Nucleus accumbens (tissue), 56 donors: ENCODE results near the gene CXXC5.
"Not testable (repeated sequence)": the region's sequence is repeated elsewhere in the genome, so short reads cannot be mapped to it uniquely, and the experiment has no call there.

Experiments used
- DNase-seq, 56 donors: peaks; one replicate each; lab custom pipeline; 2025; lab: John Stamatoyannopoulos, UW

The CXXC5 gene

GRCh38 chr5:139648205-139649081 is at the start of gene CXXC5:
TSS of gene CXXC5 (plus strand) at chr5:139648349. CDS start at chr5:139680524, 32,175 bp downstream.
- DNase-seq: peak in 51 of 56 donors; percentile 52 to 90 (median 79)

- not testable (repeated sequence) for DNase-seq
Observed at GRCh38 chr5:139598601-139598965, 49.6 kb upstream of the CXXC5 start.

GRCh38 chr5:139600336-139600949 is 47.7 kb upstream of the CXXC5 start:
- no peak for DNase-seq

DNA sequence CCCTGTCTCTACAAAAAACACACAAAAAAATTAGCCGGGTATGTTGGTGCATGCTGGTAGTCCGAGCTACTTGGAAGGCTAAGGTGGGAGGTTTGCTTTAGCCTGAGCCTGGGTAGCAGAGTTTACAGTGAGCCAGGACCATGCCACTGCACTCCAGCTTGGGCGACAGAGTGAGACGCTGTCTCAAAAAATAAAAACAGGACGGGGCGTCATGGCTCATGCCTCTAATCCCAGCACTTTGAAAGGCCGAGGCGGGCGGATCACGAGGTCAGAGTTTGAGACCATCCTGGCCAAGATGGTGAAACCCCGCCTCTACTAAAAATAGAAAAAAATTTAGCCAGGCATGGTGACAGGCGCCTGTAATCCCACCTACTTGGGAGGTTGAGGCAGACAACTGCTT is 46.7 kb upstream of the CXXC5 start:
- no peak for DNase-seq

- DNase-seq: not testable (repeated sequence)
Observed at GRCh38 chr5:139601948-139602347, 46.2 kb upstream of the CXXC5 start.

- no peak for DNase-seq
Observed at GRCh38 chr5:139605887-139606286, 42.3 kb upstream of the CXXC5 start.

DNA sequence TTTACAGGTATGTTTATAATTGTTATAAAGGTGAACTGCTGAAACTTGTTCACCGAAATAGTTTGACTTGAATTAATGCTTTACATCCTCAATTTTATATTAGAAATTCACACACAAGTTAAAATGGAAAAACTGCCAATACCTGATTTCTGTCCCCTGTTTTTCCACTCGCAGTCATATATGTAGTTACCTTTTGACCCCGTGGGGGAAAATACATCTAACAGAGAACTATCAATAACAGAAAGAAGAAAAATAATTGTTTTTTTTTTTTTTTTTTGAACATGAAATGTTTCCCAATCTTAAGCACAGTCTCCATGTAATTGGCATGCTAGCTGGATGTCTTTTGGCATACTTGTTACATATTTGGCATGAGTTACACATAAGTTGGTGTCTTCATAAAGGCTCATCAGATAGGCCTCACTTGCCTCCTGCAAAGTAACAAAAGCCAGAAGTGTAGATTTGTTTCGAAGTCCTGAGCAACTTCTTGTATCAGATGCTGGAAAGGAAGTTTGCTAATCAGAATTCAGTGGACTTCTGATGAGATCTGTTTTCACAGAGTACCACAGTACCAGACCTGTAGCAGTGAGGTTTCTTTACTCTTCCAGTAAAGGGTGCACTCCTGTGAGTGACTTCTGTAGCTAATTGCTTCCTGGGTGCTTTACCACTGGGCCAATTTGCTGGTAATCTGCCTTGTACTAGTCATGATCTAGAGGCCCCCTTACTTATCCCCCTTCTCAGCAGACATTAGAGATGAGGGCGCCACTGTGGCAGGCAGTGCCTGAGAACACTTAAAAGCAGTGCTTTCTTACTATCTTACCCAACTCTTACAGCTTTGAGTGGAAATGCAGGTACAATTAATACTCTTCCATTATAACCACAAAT is 36.2 kb upstream of the CXXC5 start:
- no peak for DNase-seq

- DNase-seq: no peak
Observed at GRCh38 chr5:139619861-139620260, 28.3 kb upstream of the CXXC5 start.

DNA sequence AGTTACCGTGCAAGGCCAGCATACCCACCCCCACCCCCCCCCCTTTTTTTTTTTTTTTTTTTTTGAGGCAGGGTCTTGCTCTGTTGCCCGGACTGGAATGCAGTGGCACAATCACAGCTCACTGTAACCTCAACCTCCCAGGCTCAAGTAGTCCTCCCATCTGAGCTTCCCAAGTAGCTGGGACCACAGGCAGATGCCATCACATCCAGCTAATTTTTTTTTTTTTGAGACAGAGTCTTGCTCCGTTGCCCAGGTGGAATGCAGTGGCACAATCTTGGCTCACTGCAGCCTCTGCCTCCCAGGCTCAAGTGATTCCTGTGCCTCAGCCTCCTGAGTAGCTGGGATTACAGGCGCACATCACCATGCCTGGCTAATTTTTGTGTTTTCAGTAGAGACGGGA is 22.8 kb upstream of the CXXC5 start:
- not testable (repeated sequence) for DNase-seq

DNA sequence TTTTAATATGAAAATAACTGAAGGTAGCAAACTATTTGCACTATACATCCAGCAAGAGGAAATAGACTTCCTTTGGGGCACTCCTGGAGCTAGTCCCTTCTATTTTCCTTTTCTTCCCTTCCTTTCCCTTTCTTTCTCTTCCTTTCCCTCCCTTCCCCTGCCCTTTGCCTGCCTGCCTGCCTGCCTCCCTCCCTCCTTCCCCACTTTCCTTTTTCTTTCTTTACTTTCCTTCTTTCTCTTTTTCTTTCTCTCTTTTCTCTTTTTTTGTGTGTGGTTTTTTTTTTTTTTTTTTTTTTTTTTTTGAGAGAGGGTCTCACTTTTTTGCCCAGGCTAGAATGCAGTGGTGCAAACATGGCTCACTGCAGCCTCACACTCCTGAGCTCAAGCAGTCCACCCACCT is 17.3 kb upstream of the CXXC5 start:
- DNase-seq: no peak

- no peak for DNase-seq
Observed at GRCh38 chr5:139631520-139632165, 16.5 kb upstream of the CXXC5 start.

DNA sequence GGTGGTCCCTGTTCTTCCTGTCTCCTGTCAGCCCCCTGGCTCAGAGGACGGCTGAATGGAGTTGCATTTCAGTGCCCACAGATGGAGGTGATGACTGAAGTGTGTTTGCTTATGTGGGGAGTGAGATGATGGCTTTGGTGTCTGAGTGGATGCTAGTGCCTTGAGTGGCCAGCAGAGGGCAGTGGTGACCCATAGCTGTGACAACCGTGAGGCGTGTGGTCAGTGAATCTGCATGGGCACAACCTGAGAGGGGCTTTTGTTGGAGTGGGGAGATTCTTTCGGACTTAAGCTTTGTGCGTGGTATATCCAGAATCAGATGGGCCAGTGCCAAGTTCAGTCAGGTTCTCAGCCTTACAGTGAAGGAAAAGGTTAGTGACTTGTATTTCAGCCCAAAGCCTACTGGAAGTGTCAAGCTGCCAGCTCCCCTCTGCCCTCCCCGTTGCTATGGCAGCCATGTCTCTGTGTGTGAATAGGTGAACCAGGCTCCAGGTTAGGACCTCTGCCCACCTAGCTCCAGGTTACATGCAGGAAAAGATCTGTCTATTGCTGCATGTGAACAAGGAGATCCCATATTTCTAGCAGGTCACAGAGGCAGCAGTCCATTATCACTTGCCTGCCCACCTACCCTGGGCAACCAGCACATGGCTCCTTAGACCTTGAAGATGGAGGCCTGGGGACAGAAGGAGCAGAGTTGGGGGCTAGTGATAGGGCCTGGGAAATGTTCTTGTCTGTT is 14.7 kb upstream of the CXXC5 start:
- DNase-seq: peak in 42 of 56 donors; percentile 26 to 80 (median 53)

- no peak for DNase-seq
Observed at GRCh38 chr5:139634028-139634325, 14.2 kb upstream of the CXXC5 start.

DNA sequence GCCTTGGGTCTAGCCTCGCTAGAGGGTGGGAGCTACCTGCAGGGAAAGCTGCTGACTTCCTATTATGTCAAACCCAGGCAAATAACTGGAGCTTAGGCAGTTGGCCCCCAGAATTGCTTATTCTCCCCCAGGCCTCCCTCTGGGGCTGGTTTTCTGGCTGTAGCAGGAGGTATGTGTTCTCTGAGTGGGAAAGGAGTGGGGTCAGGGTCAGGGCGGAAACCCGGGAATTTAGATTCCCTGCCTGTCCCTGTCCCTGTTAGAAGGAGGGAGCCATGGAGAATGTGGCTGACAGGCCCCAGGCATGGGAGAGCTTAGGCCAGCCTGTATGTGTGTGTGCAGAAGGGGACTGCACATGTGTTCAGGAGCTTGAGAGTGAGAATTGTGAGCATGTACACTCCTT is 13.6 kb upstream of the CXXC5 start:
- no peak for DNase-seq

DNA sequence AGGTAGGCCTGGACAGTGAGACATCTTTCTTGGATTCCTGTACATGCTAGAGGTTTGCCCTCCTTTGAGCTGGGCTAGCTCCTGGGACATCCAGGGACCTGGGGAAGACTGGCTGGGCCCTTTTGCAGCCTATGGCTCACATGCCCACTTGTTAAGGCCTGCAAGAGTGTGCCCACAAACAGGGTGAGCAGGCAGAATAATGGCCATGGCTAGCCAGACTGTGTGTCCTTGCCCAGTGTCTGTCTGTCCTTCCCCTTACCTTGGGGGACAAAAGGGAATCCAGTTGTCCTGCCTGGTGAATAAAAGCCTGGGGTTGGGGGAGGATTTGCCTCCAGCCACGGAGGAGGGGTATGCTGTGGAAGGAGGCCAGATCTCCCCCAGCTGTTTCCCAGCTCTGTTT is 13.0 kb upstream of the CXXC5 start:
- no peak for DNase-seq

DNA sequence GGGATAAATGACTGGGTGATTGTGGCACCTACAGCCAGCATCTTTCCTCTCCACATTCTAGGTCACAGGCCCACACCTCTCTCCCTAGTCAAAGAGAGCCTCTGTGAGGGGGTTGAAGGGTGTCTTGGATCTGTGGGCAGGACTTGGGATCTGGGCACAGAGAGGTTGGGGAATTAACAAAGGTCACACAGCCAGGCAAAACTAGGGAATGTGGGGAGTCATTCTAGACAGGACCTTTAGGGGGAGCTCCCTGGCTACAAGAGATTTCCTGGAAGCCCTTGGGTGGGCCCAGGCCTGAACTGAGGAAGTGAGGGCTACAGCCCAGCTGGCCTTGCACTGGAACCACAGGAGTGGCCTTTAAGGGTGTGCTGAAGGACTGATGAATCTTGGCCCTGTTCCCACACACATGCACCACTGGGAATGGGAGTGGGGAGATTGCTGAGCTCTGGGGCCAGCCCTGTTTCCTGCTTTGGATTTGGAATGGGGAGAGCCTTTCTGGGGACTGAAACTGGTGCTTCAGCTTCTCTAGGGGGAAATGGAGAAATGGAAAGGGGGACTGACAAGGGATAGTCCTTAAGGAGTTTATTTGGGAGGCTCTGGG is 12.4 kb upstream of the CXXC5 start:
- DNase-seq: peak in 20 of 56 donors; percentile 28 to 62 (median 40)

- no peak for DNase-seq
Observed at GRCh38 chr5:139636207-139636792, 11.8 kb upstream of the CXXC5 start.

GRCh38 chr5:139636975-139637408 is 11.2 kb upstream of the CXXC5 start:
- DNase-seq: no peak
